ENCODE measurements around the gene TGFBR3.

TGFBR3 gene

DNA sequence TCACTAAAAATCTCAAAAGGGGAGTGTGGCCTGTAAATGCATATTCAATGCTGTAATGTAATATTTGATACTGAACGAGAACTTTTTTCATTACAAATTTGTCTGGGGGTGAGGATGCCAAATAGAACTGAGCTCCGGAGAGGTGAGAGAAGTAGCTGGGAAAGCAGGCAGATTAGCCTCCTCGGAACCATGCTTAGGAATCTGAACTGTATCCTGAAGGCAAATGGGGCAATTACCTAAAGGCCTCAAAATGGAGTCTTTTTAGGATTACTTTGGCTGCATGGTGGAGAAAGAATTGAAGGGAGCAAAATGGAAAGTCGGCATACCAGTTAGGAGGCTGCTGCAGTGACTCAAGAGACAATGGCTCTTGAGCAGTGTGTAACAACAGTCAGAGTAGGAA, 206.5 kb downstream of the TGFBR3 start:
- TF ChIP-seq GLI2 (tag by site-specific recombination; IDR thresholded peaks at IDR 0.05; ENCODE audit: borderline replicate concordance, low read depth), result no peak
- TF ChIP-seq ZXDB (tag by site-specific recombination; IDR thresholded peaks at IDR 0.05), result no peak
- no peak for TF ChIP-seq ZFP3 (tag by site-specific recombination; IDR thresholded peaks at IDR 0.05; ENCODE audit: low read depth)
- no peak for TF ChIP-seq ZBTB6 (tag by site-specific recombination; IDR thresholded peaks at IDR 0.05)
- TF ChIP-seq ZNF514 (tag by site-specific recombination; IDR thresholded peaks at IDR 0.05), result no peak
- no peak for TF ChIP-seq KLF16 (tag by site-specific recombination; IDR thresholded peaks at IDR 0.05)
- no peak for TF ChIP-seq SP2 (tag by site-specific recombination; IDR thresholded peaks at IDR 0.05)
- TF ChIP-seq ZNF433 (tag by site-specific recombination; IDR thresholded peaks at IDR 0.05; ENCODE audit: low read depth), result no peak
- no peak for TF ChIP-seq ZNF404 (tag by site-specific recombination; IDR thresholded peaks at IDR 0.05)
- TF ChIP-seq ZNF664 (tag by site-specific recombination; IDR thresholded peaks at IDR 0.05), result no peak
- Histone ChIP-seq H3K27ac (ENCODE audit: extremely low read depth, low read depth, low read length) (no peak overlapping the region), H3K9me3 (ENCODE audit: control insufficient read depth, insufficient read depth, low read depth, low read length) (no peaks in the 10 kb centered on the region), H3K36me3 (ENCODE audit: control insufficient read depth in 2 of 2, insufficient read depth in 1 of 2, low read length in 2 of 2) (peaks cover 0 to 4% of the 10 kb centered on the region in 2 experiments; a peak in 1 of 3 replicates), H3K4me3 (ENCODE audit: low read depth, low read length) (no peak overlapping the region), H3K4me1 (ENCODE audit: control insufficient read depth, insufficient read depth, low read length) (no peaks in the 10 kb centered on the region)
- CTCF ChIA-PET, result no interaction called here
- POLR2A ChIA-PET, result no interaction called here

- H3K4me3 ChIP-seq (ENCODE audit: low read depth, low read length), result no peak overlapping the region
- no peak for TF ChIP-seq ZNF18 (tag by site-specific recombination; IDR thresholded peaks at IDR 0.05)
- POLR2A ChIA-PET, result no interaction called here
- H3K9me3 ChIP-seq (ENCODE audit: control insufficient read depth, insufficient read depth, low read depth, low read length), result no peaks in the 10 kb centered on the region
- no peak overlapping the region for H3K27ac ChIP-seq (ENCODE audit: extremely low read depth, low read depth, low read length)
- H3K36me3 ChIP-seq (ENCODE audit: control insufficient read depth in 2 of 2, insufficient read depth in 1 of 2, low read length in 2 of 2), result no peaks in the 10 kb centered on the region
- CTCF ChIA-PET, result no interaction called here
- no peaks in the 10 kb centered on the region for H3K4me1 ChIP-seq (ENCODE audit: control insufficient read depth, insufficient read depth, low read length)
Measured at GRCh38 chr1:91676030-91676429, 209.9 kb downstream of the TGFBR3 start.

GRCh38 chr1:91674107-91674506, 211.8 kb downstream of the TGFBR3 start:
- Histone ChIP-seq H3K27ac (ENCODE audit: extremely low read depth, low read depth, low read length) (no peak overlapping the region), H3K9me3 (ENCODE audit: control insufficient read depth, insufficient read depth, low read depth, low read length) (no peaks in the 10 kb centered on the region), H3K36me3 (ENCODE audit: control insufficient read depth in 2 of 2, insufficient read depth in 1 of 2, low read length in 2 of 2) (no peaks in the 10 kb centered on the region), H3K4me1 (ENCODE audit: control insufficient read depth, insufficient read depth, low read length) (no peaks in the 10 kb centered on the region), H3K4me3 (ENCODE audit: low read depth, low read length) (no peak overlapping the region)
- POLR2A ChIA-PET, result no interaction called here
- no peak for TF ChIP-seq ZNF146 (tag by site-specific recombination; IDR thresholded peaks at IDR 0.05)
- TF ChIP-seq, protein P1, sequence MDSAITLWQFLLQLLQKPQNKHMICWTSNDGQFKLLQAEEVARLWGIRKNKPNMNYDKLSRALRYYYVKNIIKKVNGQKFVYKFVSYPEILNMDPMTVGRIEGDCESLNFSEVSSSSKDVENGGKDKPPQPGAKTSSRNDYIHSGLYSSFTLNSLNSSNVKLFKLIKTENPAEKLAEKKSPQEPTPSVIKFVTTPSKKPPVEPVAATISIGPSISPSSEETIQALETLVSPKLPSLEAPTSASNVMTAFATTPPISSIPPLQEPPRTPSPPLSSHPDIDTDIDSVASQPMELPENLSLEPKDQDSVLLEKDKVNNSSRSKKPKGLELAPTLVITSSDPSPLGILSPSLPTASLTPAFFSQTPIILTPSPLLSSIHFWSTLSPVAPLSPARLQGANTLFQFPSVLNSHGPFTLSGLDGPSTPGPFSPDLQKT (IDR thresholded peaks at IDR 0.05; ENCODE audit: borderline replicate concordance, low read depth, low read length), result no peak
- TF ChIP-seq ZNF121 (tag by site-specific recombination; IDR thresholded peaks at IDR 0.05), result no peak
- TF ChIP-seq SCRT1 (tag by site-specific recombination; IDR thresholded peaks at IDR 0.05; ENCODE audit: borderline replicate concordance), result no peak
- TF ChIP-seq, protein P2, sequence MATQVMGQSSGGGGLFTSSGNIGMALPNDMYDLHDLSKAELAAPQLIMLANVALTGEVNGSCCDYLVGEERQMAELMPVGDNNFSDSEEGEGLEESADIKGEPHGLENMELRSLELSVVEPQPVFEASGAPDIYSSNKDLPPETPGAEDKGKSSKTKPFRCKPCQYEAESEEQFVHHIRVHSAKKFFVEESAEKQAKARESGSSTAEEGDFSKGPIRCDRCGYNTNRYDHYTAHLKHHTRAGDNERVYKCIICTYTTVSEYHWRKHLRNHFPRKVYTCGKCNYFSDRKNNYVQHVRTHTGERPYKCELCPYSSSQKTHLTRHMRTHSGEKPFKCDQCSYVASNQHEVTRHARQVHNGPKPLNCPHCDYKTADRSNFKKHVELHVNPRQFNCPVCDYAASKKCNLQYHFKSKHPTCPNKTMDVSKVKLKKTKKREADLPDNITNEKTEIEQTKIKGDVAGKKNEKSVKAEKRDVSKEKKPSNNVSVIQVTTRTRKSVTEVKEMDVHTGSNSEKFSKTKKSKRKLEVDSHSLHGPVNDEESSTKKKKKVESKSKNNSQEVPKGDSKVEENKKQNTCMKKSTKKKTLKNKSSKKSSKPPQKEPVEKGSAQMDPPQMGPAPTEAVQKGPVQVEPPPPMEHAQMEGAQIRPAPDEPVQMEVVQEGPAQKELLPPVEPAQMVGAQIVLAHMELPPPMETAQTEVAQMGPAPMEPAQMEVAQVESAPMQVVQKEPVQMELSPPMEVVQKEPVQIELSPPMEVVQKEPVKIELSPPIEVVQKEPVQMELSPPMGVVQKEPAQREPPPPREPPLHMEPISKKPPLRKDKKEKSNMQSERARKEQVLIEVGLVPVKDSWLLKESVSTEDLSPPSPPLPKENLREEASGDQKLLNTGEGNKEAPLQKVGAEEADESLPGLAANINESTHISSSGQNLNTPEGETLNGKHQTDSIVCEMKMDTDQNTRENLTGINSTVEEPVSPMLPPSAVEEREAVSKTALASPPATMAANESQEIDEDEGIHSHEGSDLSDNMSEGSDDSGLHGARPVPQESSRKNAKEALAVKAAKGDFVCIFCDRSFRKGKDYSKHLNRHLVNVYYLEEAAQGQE (tag by site-specific recombination; IDR thresholded peaks at IDR 0.05), result no peak
- no peak for TF ChIP-seq ZNF514 (tag by site-specific recombination; IDR thresholded peaks at IDR 0.05)
- no peak for TF ChIP-seq ZNF311 (tag by site-specific recombination; IDR thresholded peaks at IDR 0.05; ENCODE audit: borderline replicate concordance)
- TF ChIP-seq ZNF214 (tag by site-specific recombination; IDR thresholded peaks at IDR 0.05; ENCODE audit: borderline replicate concordance), result no peak
- no peak for TF ChIP-seq ZNF555 (tag by site-specific recombination; conservative IDR thresholded peaks at IDR 0.05)
- TF ChIP-seq, protein P3, sequence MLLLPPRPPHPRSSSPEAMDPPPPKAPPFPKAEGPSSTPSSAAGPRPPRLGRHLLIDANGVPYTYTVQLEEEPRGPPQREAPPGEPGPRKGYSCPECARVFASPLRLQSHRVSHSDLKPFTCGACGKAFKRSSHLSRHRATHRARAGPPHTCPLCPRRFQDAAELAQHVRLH (tag by site-specific recombination; IDR thresholded peaks at IDR 0.05), result no peak
- TF ChIP-seq KLF7 (tag by site-specific recombination; IDR thresholded peaks at IDR 0.05; ENCODE audit: borderline replicate concordance), result no peak
- no peak for TF ChIP-seq ZXDB (tag by site-specific recombination; IDR thresholded peaks at IDR 0.05)
- CTCF ChIA-PET, result no interaction called here
